Brain microvascular endothelial cell (primary cell): ENCODE measurements around the gene CNTNAP2.

Source experiments
- DNase-seq: peaks from one replicate; pipeline ENCODE4 v3.0.0-alpha.2; 2020
- H3K27ac ChIP-seq: fragments of 250-450 bp; sonication (Bioruptor Pico); 2 replicates; pipeline ENCODE4 v1.5.1; 2020; ENCODE audit warnings: mild to moderate bottlenecking, moderate library complexity
- H3K27me3 ChIP-seq: fragments of 250-450 bp; sonication (Bioruptor Pico); replicated peaks from 2 replicates; pipeline ENCODE4 v1.5.1; 2020; ENCODE audit warnings: mild to moderate bottlenecking
- H3K36me3 ChIP-seq: fragments of 250-450 bp; sonication (Bioruptor Pico); replicated peaks from 2 replicates; pipeline ENCODE4 v1.5.1; 2020; ENCODE audit warnings: mild to moderate bottlenecking
- H3K4me3 ChIP-seq: 2 replicates; pipeline ENCODE4 v1.5.1; 2011; ENCODE audit warnings: low read depth, mild to moderate bottlenecking, control low read depth, low read length, moderate library complexity
- CTCF ChIP-seq: IDR thresholded peaks from 2 replicates; pipeline ENCODE4 v1.5.1; 2011; ENCODE audit warnings: low read depth, mild to moderate bottlenecking, moderate library complexity, low read length, control low read depth, inconsistent platforms; ENCODE audit errors: missing control alignments
- in situ Hi-C: cut with HindIII; loops from 2 replicates; pipeline ENCODE4 v1.10.0; 2017; ENCODE audit warnings: low sequenced_read_pairs, low pct_ligation_motif_present

Gene CNTNAP2

GRCh38 chr7:147923841-147924240 lies 1807.2 kb downstream of the CNTNAP2 start:
- Histone ChIP-seq H3K27me3 (no peaks in the 10 kb centered on the region), H3K4me3 (no peak overlapping the region), H3K27ac (no peak overlapping the region), H3K36me3 (no peaks in the 10 kb centered on the region)
- in situ Hi-C loops, result no loop called here
- DNase-seq, result no peak
- no peak for TF ChIP-seq CTCF

GRCh38 chr7:147937428-147937827 lies 1820.8 kb downstream of the CNTNAP2 start:
- DNase-seq, result no peak

GRCh38 chr7:147941381-147941780 lies 1824.8 kb downstream of the CNTNAP2 start:
- Histone ChIP-seq H3K27me3 (no peaks in the 10 kb centered on the region), H3K27ac (no peak overlapping the region), H3K4me3 (no peak overlapping the region), H3K36me3 (no peaks in the 10 kb centered on the region)
- in situ Hi-C loops, result no loop called here
- no peak for TF ChIP-seq CTCF
- no peak for DNase-seq

More at GRCh38 chr7:147937428-147937827, 1820.8 kb downstream of the CNTNAP2 start:
- TF ChIP-seq CTCF, result no peak
- no peaks in the 10 kb centered on the region for H3K27me3 ChIP-seq
- H3K27ac ChIP-seq, result no peak overlapping the region
- in situ Hi-C loops, result no loop called here
- H3K4me3 ChIP-seq, result no peak overlapping the region
- H3K36me3 ChIP-seq, result no peaks in the 10 kb centered on the region

GRCh38 chr7:147944321-147944720 lies 1827.7 kb downstream of the CNTNAP2 start:
- in situ Hi-C loops, result no loop called here

GRCh38 chr7:147952918-147953317 lies 1836.3 kb downstream of the CNTNAP2 start:
- Histone ChIP-seq H3K27ac (no peak overlapping the region), H3K4me3 (no peak overlapping the region), H3K27me3 (no peaks in the 10 kb centered on the region), H3K36me3 (no peaks in the 10 kb centered on the region)
- no peak for TF ChIP-seq CTCF
- no peak for DNase-seq
- in situ Hi-C loops, result no loop called here

More at GRCh38 chr7:147944321-147944720, 1827.7 kb downstream of the CNTNAP2 start:
- Histone ChIP-seq H3K27me3 (no peaks in the 10 kb centered on the region), H3K4me3 (no peak overlapping the region), H3K27ac (no peak overlapping the region), H3K36me3 (no peaks in the 10 kb centered on the region)
- no peak for DNase-seq
- TF ChIP-seq CTCF, result no peak

- no peak for DNase-seq
- Histone ChIP-seq H3K27ac (no peak overlapping the region), H3K4me3 (no peak overlapping the region), H3K27me3 (no peaks in the 10 kb centered on the region), H3K36me3 (no peaks in the 10 kb centered on the region)
- in situ Hi-C loops, result no loop called here
- no peak for TF ChIP-seq CTCF
Measured at GRCh38 chr7:147968046-147968610, 1851.5 kb downstream of the CNTNAP2 start.
